Astrocyte (in vitro differentiated cells and primary cell): ENCODE data around the gene RIBC2.

Experiments
- CTCF ChIP-seq: IDR thresholded peaks from 2 replicates; pipeline ENCODE4 v1.5.1; 2011; ENCODE audit warnings: low read depth, mild to moderate bottlenecking, inconsistent platforms, low read length, moderate library complexity; ENCODE audit not compliant: insufficient read depth
- EZH2 ChIP-seq: IDR thresholded peaks from 2 replicates; pipeline ENCODE4 v1.6.1; 2012; ENCODE audit warnings: mild to moderate bottlenecking, low read length, inconsistent platforms; ENCODE audit not compliant: insufficient read depth

GRCh38 chr22:45429424-45429823 is 15.9 kb downstream of the RIBC2 start:
- TF ChIP-seq CTCF (no peak), EZH2 (no peak)
